Measurements from ENCODE around the gene PREP.
"Not testable (repeated sequence)": the region's sequence is repeated elsewhere in the genome, so short reads cannot be mapped to it uniquely, and the experiment has no call there.

PREP gene

DNA sequence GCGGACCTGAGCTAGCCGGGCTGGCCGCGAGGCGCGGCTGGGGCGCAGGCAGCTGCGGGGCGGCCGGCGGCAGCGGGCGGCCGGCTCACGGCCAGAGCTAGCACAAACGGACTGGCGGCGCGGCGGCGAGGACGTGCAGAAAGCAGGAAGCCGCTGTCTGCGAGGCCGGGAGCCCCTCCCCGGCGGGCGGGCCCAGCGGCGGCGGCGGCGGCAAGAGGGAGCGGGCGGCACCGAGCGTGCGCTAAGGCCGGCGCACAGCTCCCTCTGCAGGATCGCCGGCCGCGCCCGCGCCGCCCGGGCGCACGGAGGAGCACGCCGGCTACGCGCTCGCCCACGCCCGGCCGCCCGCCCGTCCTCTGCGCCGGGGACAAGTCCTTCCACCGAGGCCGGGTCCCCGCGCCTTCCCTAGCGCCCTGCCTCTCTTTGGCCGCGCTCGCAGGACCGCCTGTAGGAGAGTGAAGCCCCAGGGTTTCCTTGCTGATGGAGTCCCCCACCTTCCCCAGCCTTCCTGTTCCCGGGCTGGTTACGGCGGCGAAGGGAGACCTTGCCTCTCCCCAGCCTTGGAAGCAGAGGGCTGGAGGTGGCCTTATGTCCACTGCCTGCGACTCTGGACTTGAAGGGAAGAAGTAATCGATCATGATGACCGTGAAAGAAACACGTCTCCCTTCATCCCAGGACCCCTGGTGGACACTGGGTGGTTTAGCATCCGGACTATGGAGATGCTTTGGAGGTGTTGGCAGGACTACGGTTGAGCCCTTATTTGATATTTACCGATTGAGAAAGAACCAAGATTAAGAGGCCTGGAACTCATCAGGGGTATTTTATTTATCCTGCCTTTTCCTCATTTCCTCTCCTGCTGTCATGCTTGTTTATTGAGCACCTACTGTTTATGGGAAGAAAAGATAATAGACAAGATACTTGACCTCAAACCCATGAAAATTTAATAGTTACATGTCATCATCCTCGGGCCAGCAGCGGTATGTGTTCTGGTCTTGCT lies at the start of gene PREP:
PREP (minus strand) TSS at position 144 of the 997 bp plus-strand sequence. CDS start 191 bp downstream, outside the sequence.
- DNase-seq: peak; percentile 17

DNA sequence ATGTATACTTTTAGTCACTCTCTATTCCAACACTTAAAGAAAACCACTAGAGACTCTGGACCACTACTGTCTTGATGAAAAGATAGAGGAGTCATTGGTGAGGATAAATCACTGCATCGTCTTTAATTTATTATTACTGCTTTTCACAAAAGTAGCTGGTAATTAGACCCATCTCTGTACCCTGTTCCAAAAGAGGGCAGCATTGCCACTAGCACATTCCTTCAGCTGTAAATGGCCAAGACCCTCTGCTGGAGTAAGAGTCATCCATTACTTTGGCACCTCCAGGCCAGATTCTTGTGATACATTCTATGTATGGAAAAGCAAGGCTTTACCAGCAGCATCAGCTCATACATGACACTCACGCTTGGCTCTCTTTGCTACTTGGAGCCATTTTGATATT lies 49.5 kb upstream of the PREP start:
- no peak for DNase-seq

DNA sequence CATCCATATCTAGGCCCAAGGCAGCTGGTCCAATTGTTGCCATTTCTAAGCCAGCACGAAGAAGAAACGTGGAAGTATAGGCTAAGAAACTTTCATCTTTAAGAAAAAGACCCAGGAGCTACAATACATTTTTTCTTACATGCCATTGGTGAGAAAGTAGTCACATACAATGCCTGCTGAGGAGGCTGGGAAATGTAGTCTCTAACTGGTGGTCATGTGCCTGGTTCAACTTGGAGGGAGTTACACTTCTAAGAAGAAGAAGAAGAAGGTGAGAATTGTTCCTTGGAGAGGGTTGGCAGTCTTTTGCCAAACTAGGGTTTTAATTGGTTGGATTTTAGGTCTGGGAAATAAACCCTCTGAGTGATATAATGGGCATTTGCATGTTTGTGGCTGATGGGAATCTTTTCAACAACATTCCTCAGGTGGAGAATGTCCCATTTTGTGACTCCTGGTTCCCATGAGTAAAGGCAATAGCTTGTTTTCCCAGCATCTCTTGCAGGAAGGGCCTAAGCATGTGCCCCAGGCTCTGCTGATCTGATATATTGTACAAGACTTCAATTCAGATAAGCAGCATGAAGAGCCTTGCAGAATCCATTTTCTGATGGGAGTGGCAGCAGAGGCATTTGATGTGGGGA lies 47.0 kb upstream of the PREP start:
- no peak for DNase-seq

DNA sequence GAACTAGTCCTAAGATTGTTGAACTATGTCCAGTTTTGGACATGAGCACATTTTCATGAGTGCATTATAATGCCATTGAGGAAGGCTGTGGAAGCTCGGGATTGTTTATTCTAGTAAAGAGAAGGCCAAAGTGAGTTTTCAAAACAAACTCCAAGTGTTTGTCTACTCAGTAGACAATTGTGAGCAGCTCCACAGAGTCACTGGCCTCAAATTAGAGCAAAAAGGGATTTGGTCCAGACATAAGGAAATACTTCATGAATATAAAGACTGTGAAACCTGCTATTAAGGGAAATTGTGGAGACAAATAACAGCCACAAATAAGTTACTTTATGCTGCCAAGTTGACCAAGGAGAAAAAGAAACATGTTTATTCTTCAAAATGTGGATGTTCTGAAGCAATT lies 42.6 kb upstream of the PREP start:
- DNase-seq: no peak

DNA sequence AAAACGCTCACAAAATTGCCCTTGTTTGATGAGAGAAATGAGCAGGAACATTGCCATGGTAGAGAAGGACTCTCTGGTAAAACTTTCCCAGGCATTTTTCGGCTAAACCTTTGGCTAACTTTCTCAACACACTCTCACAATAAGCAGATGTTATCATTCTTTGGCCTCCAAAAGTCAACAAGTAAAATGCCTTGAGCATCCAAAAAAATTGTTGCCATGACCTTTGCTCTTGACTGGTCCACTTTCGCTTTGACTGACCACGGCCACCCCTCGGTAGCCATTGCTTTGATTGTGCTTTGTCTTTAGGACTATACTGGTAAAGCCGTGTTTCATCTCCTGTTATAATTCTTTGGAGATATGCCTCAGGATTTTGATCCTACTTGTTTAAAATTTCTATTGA lies 41.1 kb upstream of the PREP start:
- DNase-seq: no peak

DNA sequence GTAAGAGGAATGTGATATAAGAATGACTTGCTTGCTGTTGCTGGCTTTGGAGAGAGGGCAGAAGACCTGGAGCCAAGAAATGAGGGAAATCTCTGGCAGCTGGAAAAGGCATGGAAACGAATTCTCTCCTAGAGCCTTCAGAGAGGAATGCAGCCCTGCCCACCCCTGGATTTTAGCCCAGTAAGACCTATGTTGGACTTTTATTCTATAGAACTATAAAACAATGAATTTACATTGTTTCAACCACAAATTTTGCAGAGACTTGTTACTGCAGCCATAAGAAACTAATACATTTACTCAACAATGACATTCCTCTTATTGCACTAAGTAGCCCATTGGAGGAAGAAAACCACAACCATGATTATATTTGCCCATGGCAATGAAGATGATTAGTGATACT lies 39.5 kb upstream of the PREP start:
- no peak for DNase-seq

DNA sequence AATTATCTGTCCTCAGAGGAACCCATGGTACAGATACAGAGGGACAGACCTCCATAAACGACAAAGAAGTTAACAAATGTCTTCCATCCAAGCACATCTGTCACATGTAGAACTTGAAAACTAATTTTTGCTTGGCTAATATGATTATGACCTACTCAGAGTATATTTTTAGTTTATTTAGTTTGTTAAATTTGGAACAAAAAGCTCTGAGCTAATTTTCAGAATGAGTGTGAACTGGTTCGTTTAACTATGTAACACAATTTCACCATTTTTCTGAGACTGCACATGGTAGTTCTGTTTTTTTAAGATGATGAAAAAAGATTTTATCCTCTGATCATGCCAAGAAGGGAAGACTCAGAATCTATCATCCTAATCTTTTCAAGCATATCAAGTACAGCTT lies 34.4 kb upstream of the PREP start:
- DNase-seq: no peak

DNA sequence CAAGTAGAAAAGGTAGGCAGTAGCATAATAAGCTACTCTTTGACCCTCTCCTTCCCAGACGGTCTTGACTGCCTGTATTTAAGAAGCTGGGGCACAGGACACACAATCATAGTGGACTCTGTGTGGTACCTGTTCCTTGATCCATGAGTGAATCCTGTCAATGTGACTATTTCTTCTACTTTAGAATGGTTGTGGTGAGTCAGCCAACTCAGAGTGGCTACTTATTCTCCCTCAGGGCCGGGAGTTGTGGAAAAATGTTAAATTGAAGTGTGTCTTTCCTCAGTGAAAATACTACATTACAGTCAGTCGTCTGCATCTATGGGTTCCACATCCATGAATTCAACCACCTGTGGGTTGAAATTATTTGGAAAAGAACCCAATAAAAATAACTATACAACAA lies 30.8 kb upstream of the PREP start:
- no peak for DNase-seq

DNA sequence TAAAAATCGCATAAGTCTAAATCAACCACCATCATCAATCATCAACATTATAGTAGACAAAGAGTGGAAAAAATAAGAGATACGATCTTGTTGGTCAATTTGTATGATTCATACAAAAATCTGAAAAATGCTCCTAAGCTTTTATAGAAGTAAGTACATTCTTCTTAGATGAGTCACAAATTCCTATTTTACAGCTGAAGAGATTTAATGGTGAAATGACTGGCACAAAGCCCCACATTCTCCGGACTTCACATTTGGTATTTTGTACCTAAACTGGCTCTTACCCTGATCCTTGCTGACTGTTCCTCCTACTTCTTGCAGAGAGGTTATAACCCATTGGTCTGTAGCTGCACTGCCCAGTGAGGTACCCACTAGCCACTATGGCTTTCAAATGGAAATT lies 29.9 kb upstream of the PREP start:
- no peak for DNase-seq

DNA sequence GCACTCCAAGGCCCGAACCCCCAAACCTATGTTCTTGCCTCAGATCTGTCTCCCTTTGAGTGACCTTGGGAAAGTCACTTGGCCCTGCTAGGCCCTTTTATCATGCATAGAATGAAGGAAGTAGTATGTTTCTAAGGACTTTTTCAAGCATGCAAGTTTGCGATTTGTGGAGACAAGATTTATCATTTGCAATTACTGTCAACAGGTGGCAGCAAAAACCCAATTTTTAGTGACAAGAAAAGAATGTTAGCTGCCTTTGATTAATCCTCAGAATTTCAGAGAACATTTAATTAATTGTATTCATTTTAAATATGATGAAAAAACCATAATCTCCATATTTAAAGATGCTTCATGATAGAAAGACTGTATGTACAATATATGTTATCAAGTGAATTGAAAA lies 28.3 kb upstream of the PREP start:
- no peak for DNase-seq

DNA sequence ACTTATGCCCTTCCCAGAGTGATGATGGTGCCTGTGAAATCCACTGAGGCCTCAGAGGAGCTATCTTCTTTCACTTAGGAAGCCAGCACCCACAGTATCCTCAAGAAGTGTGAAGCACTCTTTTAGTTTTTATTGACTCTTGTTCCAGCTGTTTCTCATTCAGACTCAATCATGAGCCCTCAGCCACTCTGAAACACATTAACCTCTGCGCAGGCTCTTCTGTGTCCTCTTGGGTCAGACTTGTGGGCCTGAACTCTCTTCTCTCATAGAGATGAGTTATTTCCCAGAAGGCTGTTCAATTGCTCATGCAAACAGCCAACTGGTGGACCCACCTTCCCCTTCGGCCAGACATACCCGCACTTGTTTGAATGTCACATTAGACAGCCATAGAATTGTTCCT lies 27.8 kb upstream of the PREP start:
- no peak for DNase-seq

DNA sequence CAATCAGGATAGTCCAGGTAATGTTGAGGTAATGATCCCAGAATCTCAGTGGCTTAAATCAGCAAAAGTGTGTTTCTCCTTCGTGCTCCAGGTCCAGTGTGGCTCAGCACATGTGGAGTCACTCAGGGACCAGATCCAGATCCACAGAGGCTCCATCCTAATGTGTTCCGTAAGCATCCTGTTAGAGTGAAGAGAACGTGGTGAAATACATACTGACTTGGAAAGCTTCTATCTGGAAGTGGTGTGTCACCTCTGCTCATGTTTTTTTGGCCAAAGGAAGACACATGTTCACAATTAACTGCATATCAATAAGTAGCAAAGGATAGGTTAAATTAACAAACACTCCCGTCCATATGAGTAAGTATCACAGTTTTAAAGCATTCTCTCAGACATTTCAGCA lies 26.8 kb upstream of the PREP start:
- DNase-seq: no peak

DNA sequence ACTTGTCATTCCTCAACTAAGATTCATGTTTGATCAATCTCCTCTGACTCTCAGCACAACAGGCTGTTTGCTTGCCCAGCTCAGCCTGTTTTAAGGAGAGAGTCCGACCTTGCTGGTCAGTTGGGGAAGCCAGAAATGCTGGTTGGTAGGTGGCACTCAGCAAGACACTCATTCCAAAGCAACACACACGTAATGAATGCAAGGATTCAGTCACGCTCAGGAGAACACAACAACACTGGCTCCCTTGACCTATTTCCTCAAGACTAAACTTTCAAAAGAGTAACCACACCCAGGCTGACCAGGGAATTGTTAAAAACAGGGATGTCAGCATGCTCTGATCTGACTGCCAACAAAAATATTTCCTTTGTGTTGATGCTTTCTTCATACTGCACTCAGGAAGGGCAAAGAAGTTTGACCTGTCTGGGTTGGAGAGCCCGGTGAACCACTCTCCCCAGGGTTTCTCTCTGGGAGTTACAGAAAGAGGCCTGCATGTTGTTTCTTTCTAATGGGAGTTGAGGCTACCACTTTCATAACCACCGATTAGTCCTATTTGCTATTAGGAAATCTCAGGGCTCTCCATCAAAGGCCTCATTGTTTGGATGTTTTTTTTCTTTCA lies 25.6 kb upstream of the PREP start:
- no peak for DNase-seq

DNA sequence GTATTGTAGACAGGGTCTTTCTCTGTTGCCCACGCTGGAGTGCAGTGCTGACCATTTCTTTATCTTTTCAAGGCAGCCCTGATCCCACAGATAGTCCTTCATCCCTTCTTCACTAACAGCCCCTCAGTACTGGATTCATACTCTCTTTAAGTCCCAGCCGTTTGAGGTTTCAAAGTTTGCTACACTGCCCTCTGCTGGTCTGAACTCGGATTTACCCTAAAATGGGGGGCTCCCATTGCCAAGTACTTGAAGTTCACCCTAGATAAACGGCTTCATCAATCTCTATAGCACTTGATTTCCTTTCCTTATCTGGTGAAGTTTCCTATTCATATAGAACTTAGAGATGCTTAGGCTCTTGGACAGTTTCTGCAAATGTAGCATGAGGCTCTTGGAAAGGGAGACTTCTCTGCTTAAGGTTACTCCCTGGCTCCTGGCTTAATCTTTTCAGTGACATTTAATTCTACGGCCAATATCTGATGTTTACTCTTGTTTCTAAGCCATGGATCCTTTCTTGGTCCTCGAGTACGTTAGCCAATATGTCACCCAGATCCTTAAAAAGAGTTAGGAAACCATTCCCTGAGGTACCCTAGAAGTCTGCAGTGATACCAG lies 21.4 kb upstream of the PREP start:
- peak; percentile 10 for DNase-seq

DNA sequence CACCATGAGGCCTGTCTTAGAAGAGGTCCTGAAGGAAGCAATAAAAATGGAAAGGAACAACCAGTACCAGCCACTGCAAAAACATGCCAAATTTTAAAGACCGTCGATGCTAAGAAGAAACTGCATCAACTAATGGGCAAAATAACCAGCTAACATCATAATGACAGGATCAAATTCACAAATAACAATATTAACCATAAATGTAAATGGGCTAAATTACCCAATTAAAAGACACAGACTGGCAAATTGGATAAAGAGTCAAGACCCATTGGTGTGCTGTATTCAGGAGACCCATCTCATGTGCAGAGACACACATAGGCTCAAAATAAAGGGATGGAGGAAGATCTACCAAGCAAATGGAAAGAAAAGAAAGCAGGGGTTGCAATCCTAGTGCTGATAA lies 14.1 kb upstream of the PREP start:
- DNase-seq: not testable (repeated sequence)

DNA sequence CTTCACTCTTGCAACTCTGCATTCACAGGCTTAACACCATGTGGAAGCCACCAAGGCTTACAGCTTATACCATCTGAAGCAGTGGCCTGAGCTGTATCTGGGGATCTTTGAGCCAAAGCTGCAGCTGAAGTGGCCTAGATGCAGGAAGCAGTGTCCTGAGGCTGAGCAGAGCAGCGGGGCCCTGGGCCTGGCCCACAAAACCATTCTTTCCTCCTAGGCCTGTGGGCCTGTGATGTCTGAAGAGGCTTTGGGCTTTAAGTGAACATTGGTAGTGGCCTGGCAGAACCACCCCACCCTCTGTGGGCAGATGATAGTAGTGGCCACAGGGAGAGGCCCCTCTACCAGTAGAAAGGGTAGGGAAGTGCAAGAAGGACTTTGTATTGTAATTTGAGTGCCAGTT lies 6.9 kb upstream of the PREP start:
- no peak for DNase-seq

DNA sequence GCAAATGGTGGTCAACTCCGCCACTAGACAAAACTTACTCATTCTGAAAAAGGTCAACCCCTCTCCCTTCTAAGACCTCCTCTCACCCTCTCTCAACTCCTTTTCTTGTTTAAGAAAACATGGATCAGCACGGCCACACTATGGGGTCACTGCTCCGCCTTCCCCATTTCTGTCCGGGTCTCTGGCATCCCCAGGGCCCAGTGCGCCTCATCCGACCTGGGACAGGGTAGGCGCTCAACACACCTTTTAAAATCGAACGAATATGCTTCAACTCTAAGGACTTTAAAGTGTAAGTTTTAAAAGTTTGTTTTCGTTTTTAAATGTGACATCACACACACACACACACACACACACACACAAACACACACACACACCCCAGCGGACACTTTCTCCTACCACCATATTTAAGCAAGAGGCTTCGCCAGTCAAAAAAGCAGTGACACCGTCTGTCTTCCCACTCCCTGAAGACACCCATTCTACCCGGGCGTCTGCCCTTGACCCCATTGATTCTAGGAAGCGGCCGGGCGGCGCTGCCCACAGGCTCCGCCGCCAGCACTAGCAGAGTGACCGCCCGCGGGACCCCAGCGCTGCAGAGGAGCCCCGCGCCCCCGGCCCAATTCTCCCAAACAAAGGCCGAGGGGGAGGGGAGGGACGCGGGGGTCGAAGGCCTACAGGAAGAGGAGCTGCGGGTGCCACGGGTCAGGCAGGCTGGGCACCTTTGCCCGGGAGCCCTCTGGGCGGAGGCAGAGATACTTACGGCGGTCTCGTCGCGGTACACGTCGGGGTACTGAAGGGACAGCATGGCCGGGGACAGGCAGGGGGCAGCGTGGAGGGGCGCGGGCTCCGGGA lies 568 bp downstream of the PREP start:
- DNase-seq: no peak

DNA sequence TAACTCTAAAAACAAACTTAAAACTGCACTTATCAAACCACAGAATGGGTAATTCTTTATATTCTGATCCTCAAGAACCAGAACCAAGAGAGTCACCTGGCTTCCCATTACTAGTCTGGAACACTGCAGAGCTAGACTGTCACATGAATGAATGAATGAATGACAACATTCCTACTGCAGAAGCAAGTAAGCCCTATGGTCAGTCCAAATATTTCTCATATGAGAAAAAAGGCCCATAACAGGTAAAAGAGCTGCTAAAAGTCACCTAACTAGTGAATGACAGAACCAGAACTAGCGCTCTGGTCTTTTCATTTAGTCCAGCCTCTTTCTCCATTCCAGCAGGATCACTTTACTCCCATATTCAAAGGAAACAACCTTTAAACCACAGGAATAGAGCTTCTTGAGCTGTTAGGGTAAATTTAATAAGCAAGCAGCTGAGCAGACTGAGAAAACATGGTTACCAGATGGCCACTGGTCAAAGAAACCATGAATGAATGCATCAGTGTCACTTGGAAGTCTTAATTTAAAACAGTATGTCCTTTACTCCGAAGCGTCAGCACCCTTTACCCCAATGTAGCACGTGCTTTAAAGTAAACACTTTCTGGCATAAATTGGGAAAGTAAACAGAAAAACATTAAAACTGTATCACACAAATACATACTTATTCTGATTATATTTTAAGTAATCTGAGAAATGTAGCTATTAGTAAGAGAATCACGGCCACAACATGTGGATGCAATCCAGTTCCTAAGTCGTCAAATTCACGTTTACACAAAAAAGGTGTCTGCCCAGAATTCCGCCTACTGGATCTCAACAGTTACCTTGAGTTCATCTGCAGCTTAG lies 1.4 kb downstream of the PREP start:
- DNase-seq: no peak

DNA sequence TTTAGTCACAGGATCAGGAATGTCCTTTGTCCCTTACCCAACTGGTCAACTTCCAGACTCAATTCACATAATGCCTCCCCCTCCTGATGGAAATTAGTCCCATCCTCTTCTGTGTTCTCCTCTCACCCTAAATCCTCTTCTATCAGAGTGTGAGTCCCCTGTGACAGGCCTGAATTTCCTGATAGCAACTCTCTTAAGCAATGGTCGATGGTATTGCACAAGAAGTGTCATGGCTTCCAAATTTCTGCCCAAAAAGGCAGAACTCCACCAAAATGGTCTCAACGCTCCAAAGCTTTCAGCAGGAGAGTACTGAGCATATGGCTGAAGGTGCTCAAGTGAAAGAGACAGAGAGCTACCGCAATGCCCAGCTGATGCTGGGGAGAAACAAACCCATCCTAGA lies 2.4 kb downstream of the PREP start:
- no peak for DNase-seq

DNA sequence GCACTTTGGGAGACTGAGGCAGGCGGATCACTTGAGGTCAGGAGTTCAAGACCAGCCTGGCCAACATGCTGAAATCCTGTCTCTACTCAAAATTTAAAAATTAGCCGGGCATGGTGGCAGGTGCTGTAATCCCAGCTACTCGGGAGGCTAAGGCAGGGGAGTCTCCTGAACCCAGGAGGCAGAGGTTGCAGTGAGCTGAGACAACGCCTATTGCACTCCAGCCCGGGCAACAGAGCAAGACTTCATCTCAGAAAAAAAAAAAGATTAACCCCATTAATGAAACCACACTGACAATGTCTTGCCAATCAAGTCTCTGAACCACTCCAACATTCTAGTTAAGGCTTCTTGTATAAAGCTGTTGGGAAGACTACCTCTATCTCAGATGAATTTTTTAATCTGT lies 4.0 kb downstream of the PREP start:
- DNase-seq: no peak

DNA sequence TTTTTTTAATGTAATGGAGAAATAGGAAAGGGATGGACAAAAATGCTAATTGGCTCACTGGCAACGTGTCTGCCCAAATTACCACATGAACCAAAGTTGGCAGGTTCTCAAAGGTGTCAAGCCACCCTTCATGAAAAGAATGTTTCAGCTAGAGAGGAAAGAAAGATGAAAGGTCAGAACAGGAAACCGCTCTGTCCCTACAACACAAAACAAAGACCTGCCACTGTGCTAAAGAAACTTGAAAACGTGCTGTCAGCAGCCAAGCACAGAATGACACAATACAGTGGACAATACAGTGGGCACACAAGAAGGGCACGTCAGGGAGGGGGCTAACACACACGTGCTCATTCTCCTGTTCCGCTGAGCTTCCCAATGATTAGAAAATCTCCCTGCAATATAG lies 4.9 kb downstream of the PREP start:
- DNase-seq: no peak

DNA sequence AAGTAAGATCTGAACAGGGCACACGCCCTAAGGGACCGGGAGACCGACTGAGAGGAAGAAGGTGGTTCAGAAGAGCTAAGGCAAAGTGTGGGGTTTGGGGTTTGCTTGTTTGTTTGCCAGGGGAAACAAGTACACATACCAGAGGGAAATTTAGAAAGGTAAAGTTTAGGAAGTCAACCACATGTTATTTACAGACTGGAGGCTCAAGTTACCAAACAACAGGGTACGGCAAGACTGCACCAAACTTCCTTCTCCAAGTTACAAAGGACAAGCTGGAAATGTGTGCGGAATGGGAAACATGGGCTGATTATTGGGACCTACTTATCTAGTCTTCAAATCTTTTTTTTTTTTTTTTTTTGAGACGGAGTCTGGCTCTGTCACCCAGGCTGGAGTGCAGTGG lies 11.2 kb downstream of the PREP start:
- no peak for DNase-seq

All from SIG-M5 (cell line).